ENCODE measurements around the gene SLC9A7.
A peak's percentile ranks its signal among the peaks of the same experiment; 100 is the strongest.

The SLC9A7 gene

DNA sequence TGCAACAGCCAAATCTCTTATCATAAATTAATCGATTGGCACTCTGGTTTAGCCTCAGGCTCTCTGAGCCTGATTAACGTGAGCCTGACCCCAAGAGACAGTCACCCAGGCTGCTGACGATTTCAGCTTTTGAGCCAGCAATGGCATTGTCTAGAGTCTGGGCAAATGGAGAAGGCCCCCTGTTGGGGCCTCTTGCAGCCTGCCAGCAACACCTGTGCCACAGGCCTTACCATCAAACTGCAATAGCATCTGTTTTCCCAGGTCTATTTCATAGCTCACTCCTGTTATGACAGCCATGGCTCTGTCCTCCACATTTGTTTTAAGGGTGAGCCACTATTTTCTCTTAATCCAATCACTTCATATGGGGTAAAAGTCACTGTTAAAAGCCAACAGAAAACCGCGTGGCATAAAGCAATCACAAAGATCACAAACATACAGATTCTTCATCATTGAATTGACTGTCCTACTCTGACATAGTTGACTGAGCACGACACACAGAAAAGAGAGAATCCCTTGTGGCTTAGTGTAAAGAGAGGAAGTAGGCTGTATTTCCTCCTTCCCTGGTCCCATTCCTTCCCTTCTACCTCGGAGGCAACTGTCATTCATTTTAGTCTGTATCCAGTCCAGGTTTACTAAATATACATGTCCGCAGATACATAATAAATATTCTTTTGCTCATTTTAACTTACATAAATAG is 47.8 kb downstream of the SLC9A7 start:
- peak overlapping the region; percentile 2; the same call in 1 of the 2 replicates for H3K4me3 ChIP-seq (ENCODE audit: low read depth, low read length)
- DNase-seq (ENCODE audit: low read depth): peak; percentile 50
- TF ChIP-seq, protein P1, sequence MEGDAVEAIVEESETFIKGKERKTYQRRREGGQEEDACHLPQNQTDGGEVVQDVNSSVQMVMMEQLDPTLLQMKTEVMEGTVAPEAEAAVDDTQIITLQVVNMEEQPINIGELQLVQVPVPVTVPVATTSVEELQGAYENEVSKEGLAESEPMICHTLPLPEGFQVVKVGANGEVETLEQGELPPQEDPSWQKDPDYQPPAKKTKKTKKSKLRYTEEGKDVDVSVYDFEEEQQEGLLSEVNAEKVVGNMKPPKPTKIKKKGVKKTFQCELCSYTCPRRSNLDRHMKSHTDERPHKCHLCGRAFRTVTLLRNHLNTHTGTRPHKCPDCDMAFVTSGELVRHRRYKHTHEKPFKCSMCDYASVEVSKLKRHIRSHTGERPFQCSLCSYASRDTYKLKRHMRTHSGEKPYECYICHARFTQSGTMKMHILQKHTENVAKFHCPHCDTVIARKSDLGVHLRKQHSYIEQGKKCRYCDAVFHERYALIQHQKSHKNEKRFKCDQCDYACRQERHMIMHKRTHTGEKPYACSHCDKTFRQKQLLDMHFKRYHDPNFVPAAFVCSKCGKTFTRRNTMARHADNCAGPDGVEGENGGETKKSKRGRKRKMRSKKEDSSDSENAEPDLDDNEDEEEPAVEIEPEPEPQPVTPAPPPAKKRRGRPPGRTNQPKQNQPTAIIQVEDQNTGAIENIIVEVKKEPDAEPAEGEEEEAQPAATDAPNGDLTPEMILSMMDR (IDR thresholded peaks at IDR 0.05; ENCODE audit: insufficient read depth, low read depth, low read length, missing control alignments): no peak

DNA sequence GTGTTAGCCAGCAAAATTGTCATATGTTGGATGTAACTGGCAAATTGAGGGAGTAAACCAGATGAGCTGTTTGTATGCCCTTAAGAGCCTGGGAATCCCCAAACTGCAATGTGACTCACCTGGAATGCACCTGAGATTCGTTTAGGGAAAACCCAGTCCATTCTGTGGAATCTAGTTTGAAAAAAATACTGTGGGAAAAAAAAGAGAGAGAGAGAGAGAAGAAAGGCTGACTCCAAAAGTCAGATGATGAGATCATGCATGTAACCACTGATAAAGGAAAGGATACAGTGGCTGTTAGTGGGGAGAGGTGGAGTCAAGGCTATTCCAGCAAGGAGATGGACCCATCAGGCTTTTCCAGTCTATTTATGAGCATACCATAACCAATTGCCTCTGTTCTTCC is 48.5 kb downstream of the SLC9A7 start:
- TF ChIP-seq, protein P1 (IDR thresholded peaks at IDR 0.05; ENCODE audit: insufficient read depth, low read depth, low read length, missing control alignments): no peak
- no peak overlapping the region for H3K4me3 ChIP-seq (ENCODE audit: low read depth, low read length)
- peak; percentile 55 for DNase-seq (ENCODE audit: low read depth)

DNA sequence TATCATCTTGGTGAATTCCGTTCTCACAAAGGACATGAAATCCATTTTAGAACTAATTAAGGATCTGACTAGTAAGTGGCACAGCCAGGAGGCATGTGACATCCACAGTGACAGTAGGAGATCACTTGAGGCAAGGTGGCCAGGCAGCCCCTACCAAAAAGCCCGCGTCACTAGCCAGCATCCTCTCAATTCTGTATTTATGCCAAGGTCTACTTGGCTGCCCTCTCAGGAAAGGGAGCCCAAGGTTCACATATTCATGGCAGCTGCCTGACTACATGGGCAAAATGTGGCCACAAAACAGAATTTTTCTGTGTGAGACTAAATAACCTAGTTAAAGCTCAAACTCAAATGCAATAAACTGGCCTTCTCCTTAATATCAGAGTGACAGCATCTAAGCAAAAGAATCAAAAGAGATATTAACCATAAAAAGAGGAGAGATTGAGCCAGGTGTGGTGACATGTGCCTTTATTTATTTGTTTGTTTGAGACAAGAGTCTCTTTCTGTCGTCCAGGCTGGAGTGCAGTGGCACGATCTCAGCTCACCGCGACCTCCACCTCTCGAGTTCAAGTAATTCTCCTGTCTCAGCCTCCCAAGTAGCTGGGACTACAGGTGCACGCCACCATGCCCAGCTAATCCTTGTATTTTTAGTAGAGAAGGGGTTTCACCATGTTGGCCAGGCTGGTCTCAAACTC is 51.5 kb downstream of the SLC9A7 start:
- H3K4me3 ChIP-seq (ENCODE audit: low read depth, low read length): no peak overlapping the region
- TF ChIP-seq, protein P1 (IDR thresholded peaks at IDR 0.05; ENCODE audit: insufficient read depth, low read depth, low read length, missing control alignments): no peak
- no peak for DNase-seq (ENCODE audit: low read depth)

DNA sequence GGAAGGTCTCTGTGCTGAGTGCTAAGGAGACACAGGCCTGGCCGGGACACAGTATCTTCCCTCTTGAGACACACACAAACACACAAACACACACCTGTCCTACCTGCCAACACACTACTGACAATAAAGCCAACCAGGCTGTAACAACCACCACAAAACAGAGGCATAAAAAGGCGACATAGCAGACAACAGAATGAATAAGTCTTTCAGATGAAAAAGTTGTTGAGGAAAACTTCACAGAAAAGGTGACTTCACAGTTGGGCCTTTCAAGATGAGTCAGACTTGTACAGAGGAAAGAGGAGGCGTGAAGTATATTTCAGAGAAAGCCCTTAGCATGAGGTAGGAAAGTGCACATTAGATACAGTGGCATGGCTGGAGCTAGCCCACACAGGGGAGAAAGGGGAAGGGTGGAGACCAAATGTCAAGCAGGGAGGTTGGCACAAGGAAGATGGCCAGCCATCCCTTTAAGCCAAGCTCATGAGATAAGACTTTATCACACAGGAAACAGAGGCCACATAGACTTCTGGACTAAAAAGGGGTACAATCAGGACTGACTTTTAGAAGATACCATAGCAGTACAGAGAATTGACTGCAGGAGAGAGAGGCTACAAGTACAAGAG is 54.0 kb downstream of the SLC9A7 start:
- peak overlapping the region; percentile 20; the same call in 1 of the 2 replicates for H3K4me3 ChIP-seq (ENCODE audit: low read depth, low read length)
- TF ChIP-seq, protein P1 (IDR thresholded peaks at IDR 0.05; ENCODE audit: insufficient read depth, low read depth, low read length, missing control alignments): no peak
- DNase-seq (ENCODE audit: low read depth): peak; percentile 73

DNA sequence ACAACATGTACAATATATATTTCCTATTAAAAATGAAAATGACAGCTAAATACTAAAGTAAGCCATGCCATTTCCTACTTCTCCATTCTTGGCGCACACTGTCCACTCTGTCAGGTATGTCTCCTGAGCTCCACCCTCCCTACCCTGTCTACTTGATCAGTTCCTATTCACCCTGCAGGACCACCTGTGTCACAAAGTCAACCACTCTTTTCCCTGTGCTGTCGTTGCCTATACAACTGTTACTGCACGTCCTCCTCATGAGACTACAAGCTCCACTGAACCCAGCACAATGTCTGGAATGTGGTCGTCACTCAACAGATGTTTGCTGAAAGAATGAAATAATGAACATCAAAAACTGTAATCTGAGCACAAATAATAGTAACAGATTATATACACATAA is 54.9 kb downstream of the SLC9A7 start:
- DNase-seq (ENCODE audit: low read depth): peak; percentile 48
- peak overlapping the region; percentile 17 for H3K4me3 ChIP-seq (ENCODE audit: low read depth, low read length)
- TF ChIP-seq, protein P1 (IDR thresholded peaks at IDR 0.05; ENCODE audit: insufficient read depth, low read depth, low read length, missing control alignments): no peak

DNA sequence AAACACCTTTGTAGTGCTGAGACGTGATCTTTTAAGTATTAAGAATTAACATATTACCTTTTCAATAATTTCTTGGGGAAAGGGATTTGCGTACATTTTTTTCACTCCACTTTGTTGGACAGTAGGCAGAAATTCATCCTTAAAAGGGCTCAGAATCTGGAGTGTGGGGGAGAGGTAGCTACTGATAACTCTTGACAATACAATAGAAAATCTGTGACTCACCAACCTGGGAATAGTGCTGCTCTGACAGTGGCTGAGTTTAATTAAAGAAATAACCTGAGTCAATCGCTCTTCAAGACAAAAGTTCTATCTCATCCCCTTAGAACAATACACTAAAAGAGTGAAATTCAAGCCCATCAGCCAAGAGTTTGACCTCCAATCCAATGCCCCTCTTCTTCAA is 60.2 kb downstream of the SLC9A7 start:
- TF ChIP-seq, protein P1 (IDR thresholded peaks at IDR 0.05; ENCODE audit: insufficient read depth, low read depth, low read length, missing control alignments): no peak
- H3K4me3 ChIP-seq (ENCODE audit: low read depth, low read length): no peak overlapping the region

More for the DNA sequence above, 60.2 kb downstream of the SLC9A7 start:
- no peak for DNase-seq (ENCODE audit: low read depth)
